ENCODE results near the gene ASIC4. TPM values are rescaled to one million over a fixed set of nuclear protein-coding genes. Genes with fewer than 3 reads are reported as not detected.
A peak's percentile ranks its signal among the peaks of the same experiment; 100 is the strongest.

ASIC4 gene
- total RNA-seq, 6 experiments from 2014 or later: 0.05 to 0.19 (median 0.07) TPM; not detected in 3

DNA sequence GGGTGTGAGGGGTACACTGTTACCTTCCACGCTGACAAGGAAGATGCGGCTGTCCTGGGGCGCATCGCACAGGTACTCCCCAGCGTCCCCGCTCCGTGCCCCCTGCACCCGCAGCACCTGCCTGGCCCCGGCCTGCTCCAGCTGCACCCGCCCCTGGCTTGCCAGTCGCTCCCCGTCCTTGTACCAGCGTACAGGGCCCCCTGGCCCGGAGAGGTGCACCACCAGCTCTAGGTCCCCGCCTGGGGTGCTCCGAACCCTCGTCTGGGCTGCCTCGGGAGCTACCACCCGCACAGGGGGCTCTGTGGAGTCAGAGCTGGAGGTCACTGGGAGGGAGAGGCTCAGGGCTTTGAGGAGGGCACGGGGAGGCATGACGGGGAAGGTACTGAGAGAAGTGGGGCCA, 43.0 kb downstream of the ASIC4 start:
- H3K36me3 Mint-ChIP-seq (ENCODE audit: low read depth): no peaks in the 10 kb centered on the region
- TF ChIP-seq, protein P1, sequence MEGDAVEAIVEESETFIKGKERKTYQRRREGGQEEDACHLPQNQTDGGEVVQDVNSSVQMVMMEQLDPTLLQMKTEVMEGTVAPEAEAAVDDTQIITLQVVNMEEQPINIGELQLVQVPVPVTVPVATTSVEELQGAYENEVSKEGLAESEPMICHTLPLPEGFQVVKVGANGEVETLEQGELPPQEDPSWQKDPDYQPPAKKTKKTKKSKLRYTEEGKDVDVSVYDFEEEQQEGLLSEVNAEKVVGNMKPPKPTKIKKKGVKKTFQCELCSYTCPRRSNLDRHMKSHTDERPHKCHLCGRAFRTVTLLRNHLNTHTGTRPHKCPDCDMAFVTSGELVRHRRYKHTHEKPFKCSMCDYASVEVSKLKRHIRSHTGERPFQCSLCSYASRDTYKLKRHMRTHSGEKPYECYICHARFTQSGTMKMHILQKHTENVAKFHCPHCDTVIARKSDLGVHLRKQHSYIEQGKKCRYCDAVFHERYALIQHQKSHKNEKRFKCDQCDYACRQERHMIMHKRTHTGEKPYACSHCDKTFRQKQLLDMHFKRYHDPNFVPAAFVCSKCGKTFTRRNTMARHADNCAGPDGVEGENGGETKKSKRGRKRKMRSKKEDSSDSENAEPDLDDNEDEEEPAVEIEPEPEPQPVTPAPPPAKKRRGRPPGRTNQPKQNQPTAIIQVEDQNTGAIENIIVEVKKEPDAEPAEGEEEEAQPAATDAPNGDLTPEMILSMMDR (IDR thresholded peaks at IDR 0.05): no peak
- peaks cover 7% of the 10 kb centered on the region; the same call in 1 of the 2 replicates for H3K4me1 Mint-ChIP-seq (ENCODE audit: low read depth)
- no peaks in the 10 kb centered on the region for H3K9me3 Mint-ChIP-seq
- no peak overlapping the region for H3K27ac Mint-ChIP-seq
- H3K27me3 Mint-ChIP-seq (ENCODE audit: insufficient read depth): no peaks in the 10 kb centered on the region; the same call in none of the 2 replicates
- DNase-seq: no peak
- H3K4me3 Mint-ChIP-seq: no peak overlapping the region

DNA sequence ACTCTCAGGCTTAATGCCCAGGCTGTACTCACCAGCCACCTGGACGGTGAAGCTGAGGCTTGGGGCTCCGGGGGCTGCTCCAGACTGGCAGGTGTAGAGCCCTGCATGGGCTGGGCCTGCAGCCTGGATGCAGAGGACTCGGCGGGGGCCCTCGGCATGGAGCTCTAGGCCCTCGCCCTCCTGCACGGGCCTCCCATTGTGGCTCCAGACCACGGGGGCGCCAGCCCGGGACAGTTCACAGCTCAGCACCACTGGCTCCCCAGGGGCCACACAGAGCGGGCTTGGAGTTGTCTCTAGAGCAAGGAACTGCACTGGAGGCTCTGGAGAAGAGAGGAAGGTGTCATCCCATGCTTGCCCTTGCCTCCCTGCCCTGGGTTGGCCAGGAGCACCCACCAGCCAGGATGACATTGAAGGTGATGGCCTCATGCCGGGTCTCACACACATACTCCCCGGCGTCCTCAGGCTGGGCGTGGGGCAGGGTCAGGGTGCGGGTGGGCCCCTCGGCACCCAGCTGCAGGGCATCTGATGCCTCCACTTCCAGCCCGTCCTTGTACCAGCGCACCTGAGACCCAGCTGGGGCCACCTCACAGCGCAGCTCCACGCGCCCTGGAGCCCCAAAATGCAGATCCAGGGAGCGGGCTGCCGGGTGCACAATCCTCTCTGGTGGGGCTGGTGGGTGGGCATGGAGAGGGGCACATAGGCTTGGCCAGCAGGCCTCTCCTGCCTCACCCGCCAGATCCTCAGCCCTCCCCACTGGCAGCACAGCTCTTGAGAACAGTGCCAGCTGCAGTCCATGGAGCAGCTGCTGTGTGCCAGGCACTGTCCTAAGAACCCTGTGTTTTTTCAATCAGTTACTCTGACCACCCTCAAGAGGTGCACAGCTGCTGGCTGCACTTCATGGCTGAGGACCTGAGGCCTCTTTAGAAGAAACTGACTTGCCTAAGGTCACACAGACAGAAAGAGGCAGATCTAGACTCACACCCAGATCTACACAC, 43.8 kb downstream of the ASIC4 start:
- Mint-ChIP-seq H3K27ac (no peak overlapping the region), H3K27me3 (ENCODE audit: insufficient read depth) (no peaks in the 10 kb centered on the region; the same call in none of the 2 replicates), H3K9me3 (no peaks in the 10 kb centered on the region), H3K36me3 (ENCODE audit: low read depth) (no peaks in the 10 kb centered on the region), H3K4me3 (no peak overlapping the region), H3K4me1 (ENCODE audit: low read depth) (peaks cover 7% of the 10 kb centered on the region; the same call in 1 of the 2 replicates)
- TF ChIP-seq, protein P1 (IDR thresholded peaks at IDR 0.05): no peak
- no peak for DNase-seq

DNA sequence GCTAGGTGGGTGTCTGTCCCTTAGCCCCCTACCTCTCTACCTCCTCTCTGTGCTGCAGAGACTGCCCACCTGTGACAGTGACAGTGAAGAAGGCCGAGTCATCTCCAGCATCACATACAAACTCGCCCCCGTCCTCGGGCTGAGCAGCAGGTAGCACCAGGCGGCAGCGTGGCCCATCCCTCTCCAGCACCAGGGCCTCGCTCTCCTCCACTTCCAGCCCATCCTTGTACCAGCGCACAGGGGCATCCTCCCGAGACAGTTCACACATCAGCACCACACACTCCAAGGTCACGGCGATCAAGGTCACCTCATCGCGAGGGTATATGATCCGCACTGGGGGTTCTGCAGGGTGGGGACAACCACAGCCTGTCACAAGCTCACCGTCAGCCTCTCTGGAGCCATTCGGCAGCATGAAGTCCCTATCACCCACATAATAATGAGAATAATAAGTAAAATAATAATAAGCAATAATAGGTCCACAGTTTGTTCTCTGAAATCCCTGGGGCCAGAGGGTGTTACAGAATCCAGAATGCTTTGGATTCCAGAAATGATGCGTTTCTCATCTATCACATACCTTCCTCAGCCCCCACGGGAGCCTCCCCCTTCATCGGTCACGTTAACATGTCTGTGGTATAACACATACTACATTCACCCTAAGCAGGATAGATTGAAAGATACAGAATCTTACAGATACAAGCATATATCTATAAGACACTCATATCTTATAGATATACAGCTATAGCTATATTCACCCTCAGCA, 45.1 kb downstream of the ASIC4 start:
- Mint-ChIP-seq H3K4me3 (no peak overlapping the region), H3K27ac (no peak overlapping the region), H3K9me3 (no peaks in the 10 kb centered on the region), H3K4me1 (ENCODE audit: low read depth) (peaks cover 7% of the 10 kb centered on the region; the same call in 1 of the 2 replicates), H3K27me3 (ENCODE audit: insufficient read depth) (no peaks in the 10 kb centered on the region; the same call in none of the 2 replicates), H3K36me3 (ENCODE audit: low read depth) (peaks cover under 1% of the 10 kb centered on the region; the same call in 1 of the 2 replicates)
- TF ChIP-seq, protein P1 (IDR thresholded peaks at IDR 0.05): no peak
- DNase-seq: no peak

DNA sequence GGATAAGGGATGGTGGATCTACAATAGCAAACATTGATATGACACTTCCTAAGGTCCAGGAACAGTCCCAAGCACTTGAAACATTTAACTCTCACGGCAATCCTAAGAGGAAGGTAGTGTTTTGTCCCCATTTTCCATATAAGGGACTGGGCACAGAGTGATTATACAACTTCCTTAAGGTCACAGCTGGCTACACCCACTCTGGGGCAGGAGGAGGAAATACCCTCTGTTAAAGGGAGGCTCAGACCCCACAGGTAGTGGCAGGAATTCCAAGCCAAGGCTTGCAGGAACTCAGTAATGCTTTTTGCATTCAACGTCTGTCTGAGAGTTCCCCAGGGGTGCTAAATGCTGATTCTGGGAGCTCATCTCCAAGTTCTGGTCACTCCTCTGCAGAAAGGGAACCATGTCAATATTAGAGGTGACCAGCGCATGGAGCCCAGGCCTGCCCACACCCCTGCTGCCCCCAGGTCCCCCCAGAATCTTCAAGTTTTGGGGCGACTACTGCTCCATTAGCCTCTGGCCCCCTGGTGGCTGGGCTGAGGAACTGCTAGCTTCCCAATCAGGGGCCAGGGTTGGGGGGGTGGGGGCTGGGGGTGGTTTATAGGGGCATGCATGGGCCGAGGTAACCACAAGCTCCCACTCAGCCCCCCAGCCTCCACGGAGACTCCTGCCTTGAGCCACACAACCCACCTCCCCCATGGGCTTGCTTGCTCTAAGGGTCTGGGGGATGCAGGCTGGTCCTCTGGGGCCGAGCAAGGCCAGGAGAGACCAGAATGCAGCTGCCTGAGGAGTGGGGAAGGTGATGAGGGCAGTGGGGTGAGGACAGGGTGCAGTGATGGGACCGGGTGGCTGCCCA, 46.0 kb downstream of the ASIC4 start:
- H3K9me3 Mint-ChIP-seq: no peaks in the 10 kb centered on the region
- peaks cover 7% of the 10 kb centered on the region; the same call in 1 of the 2 replicates for H3K4me1 Mint-ChIP-seq (ENCODE audit: low read depth)
- DNase-seq: no peak
- H3K4me3 Mint-ChIP-seq: no peak overlapping the region
- H3K27ac Mint-ChIP-seq: no peak overlapping the region
- H3K36me3 Mint-ChIP-seq (ENCODE audit: low read depth): peaks cover 4% of the 10 kb centered on the region; the same call in 1 of the 2 replicates
- no peaks in the 10 kb centered on the region; the same call in none of the 2 replicates for H3K27me3 Mint-ChIP-seq (ENCODE audit: insufficient read depth)
- TF ChIP-seq, protein P1 (IDR thresholded peaks at IDR 0.05): peak; percentile 94

DNA sequence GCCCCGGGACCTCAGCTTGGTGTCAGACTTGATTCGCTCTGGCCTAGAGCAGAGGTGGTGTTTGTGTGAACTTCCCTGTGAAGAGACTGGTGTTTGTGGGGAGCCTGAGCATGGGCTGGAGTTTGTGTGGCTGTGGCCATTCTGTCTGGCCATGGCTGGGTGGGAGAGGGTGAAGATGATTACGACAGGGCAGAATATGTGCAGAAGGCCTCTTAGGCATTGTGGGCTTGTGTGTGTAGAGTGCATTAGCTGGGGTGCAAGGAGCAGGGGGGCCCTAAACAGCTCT, 46.6 kb downstream of the ASIC4 start:
- TF ChIP-seq, protein P1 (IDR thresholded peaks at IDR 0.05): no peak
- Mint-ChIP-seq H3K36me3 (ENCODE audit: low read depth) (peaks cover 4% of the 10 kb centered on the region; the same call in 1 of the 2 replicates), H3K4me3 (no peak overlapping the region), H3K9me3 (no peaks in the 10 kb centered on the region), H3K27me3 (ENCODE audit: insufficient read depth) (no peaks in the 10 kb centered on the region; the same call in 1 of the 2 replicates), H3K27ac (no peak overlapping the region), H3K4me1 (ENCODE audit: low read depth) (peaks cover 7% of the 10 kb centered on the region; the same call in 1 of the 2 replicates)
- DNase-seq: no peak

All from HFFc6 (cell line).